Prostate gland (tissue), 2 donors: ENCODE measurements around the gene RNU1-1.
"Not testable (repeated sequence)": the region's sequence is repeated elsewhere in the genome, so short reads cannot be mapped to it uniquely, and the experiment has no call there.

Source experiments
- CTCF ChIP-seq, 4 experiments: fragments of 200-600 bp in 2 of 4; fragments of 450-650 bp in 2 of 4; sonication (generic) in 2 of 4; IDR thresholded peaks; 1 replicate in 3 of 4; 2 replicates in 1 of 4; pipeline ENCODE4 v1.5.1; 2016 to 2019; ENCODE audit warnings: antibody characterized with exemption in 4 of 4, mild to moderate bottlenecking in 2 of 4, moderate library complexity in 2 of 4
- POLR2A ChIP-seq: fragments of 450-650 bp; IDR thresholded peaks from one replicate; pipeline ENCODE4 v1.6.1; 2016; ENCODE audit warnings: antibody characterized with exemption, mild to moderate bottlenecking

GRCh38 chr1:16483146-16483545 is 30.9 kb downstream of the RNU1-1 start:
- TF ChIP-seq CTCF (IDR thresholded peaks at IDR 0.05); POLR2A: not testable (repeated sequence)
